K562 (cell line): Measurements from ENCODE around the gene ADIPOR1. TPM values are rescaled to one million over a fixed set of nuclear protein-coding genes. Genes with fewer than 3 reads are reported as not detected.
A peak's percentile ranks its signal among the peaks of the same experiment; 100 is the strongest.

Source experiments
- ATAC-seq: fragments of 200-7000 bp; cut with Tn5 transposase; 3 replicates; pipeline ENCODE4 v1.9.1; 2020; ENCODE audit warnings: moderate library complexity
- BruUV-seq: library from RNA; stranded (reverse); fragments of 400-500 nt; replicated peaks from 2 replicates; lab custom pipeline; 2021; lab: Mats Ljungman, UMichigan
- CTCF ChIA-PET: fragments of 300-600 bp; formaldehyde crosslinking; extraction: SDS; loops from one replicate; lab custom pipeline; 2021; ENCODE audit warnings: low intra/inter-chr PET ratio; lab: Yijun Ruan, JAX
- POLR2A ChIA-PET: fragments of 300-600, 350-650 bp; sonication (Branson Sonifier 250); formaldehyde crosslinking; extraction: SDS; loops from one replicate; lab custom pipeline; 2021; ENCODE audit warnings: antibody characterized with exemption, inconsistent platforms; lab: Yijun Ruan, JAX
- DNase-seq, 4 experiments: peaks; one replicate each; pipeline versions ENCODE4 v3.0.0 to v3.0.0-alpha.2; 2011 to 2018; ENCODE audit warnings: low spot score in 3 of 4, mixed read lengths in 3 of 4; ENCODE audit errors: extremely low read depth in 1 of 4
- FAIRE-seq: peaks from 2 replicates; lab custom pipeline; 2011; peaks lifted over from hg19 to GRCh38; lab: Jason Lieb, UNC
- H2AFZ ChIP-seq: 2 replicates; pipeline ENCODE4 v1.6.0; 2011; ENCODE audit warnings: low read depth, low read length, control low read depth, inconsistent platforms
- H3K27ac ChIP-seq: fragments of 200-600 bp; 3 replicates; pipeline ENCODE4 v1.8.0; 2011; ENCODE audit warnings: low read depth, mild to moderate bottlenecking, control low read depth, inconsistent platforms, low read length, moderate library complexity, mixed read lengths; ENCODE audit errors: extremely low read depth
- H3K27me3 ChIP-seq, 2 experiments: fragments of 300-600 bp in 1 of 2; 2 replicates in 1 of 2; 3 replicates in 1 of 2; pipeline versions ENCODE4 v1.6.0 to v1.8.0; 2011; ENCODE audit warnings: inconsistent platforms in 2 of 2, low read length in 2 of 2, mild to moderate bottlenecking in 1 of 2, mixed read lengths in 1 of 2, moderate library complexity in 1 of 2; ENCODE audit not compliant: control insufficient read depth in 2 of 2, insufficient read depth in 2 of 2
- H3K36me3 ChIP-seq: fragments of 300-600 bp; 3 replicates; pipeline ENCODE4 v1.8.0; 2011; ENCODE audit warnings: mild to moderate bottlenecking, low read length, inconsistent platforms; ENCODE audit not compliant: control insufficient read depth, insufficient read depth
- H3K4me1 ChIP-seq, 2 experiments: fragments of 200-600 bp in 1 of 2; replicated peaks in 1 of 2; 2 replicates in 1 of 2; 3 replicates in 1 of 2; pipeline versions ENCODE4 v1.5.1 to v1.8.0; 2011; ENCODE audit warnings: inconsistent platforms in 2 of 2, low read length in 2 of 2, mild to moderate bottlenecking in 1 of 2, mixed read lengths in 1 of 2, moderate library complexity in 1 of 2; ENCODE audit not compliant: control insufficient read depth in 2 of 2, insufficient read depth in 2 of 2
- H3K4me2 ChIP-seq: 2 replicates; pipeline ENCODE4 v1.6.1; 2011; ENCODE audit warnings: low read length, control low read depth, inconsistent platforms, mixed read lengths; ENCODE audit not compliant: insufficient read depth
- H3K4me3 ChIP-seq: fragments of 200-600 bp; sonication (generic), shearing (Covaris generic); 2 replicates; pipeline ENCODE4 v1.5.1; 2016; ENCODE audit warnings: control low read depth, inconsistent platforms
- H3K79me2 ChIP-seq: fragments of 200-600 bp; 3 replicates; pipeline ENCODE4 v1.8.0; 2011; ENCODE audit warnings: low read length, inconsistent platforms; ENCODE audit not compliant: control insufficient read depth, insufficient read depth
- H3K9ac ChIP-seq, 2 experiments: 2 replicates each; pipeline versions ENCODE4 v1.6.0 to v1.6.1; 2011; ENCODE audit warnings: low read depth in 2 of 2, low read length in 2 of 2, control low read depth in 1 of 2, inconsistent platforms in 1 of 2, mild to moderate bottlenecking in 1 of 2, mixed read lengths in 1 of 2; ENCODE audit not compliant: insufficient read depth in 1 of 2
- H3K9me1 ChIP-seq: one replicate; pipeline ENCODE4 v1.6.0; 2011; ENCODE audit warnings: inconsistent platforms, mild to moderate bottlenecking, low read length, moderate library complexity; ENCODE audit not compliant: control insufficient read depth, insufficient read depth
- H3K9me3 ChIP-seq: replicated peaks from 2 replicates; pipeline ENCODE4 v1.5.1; 2011; ENCODE audit warnings: low read depth, low read length, inconsistent platforms; ENCODE audit not compliant: control insufficient read depth, insufficient read depth
- H4K20me1 ChIP-seq: replicated peaks from 2 replicates; pipeline ENCODE4 v1.6.1; 2011; ENCODE audit warnings: low read length, inconsistent platforms, mixed read lengths; ENCODE audit not compliant: control insufficient read depth, insufficient read depth
- ZNF57 ChIP-seq: fragments of 450-650 bp; formaldehyde crosslinking; IDR thresholded peaks from 2 replicates; pipeline ENCODE4 v1.4.0; 2020; ENCODE audit warnings: mild to moderate bottlenecking, moderate library complexity
- WGBS: fragments of 100-300 bp; shearing (Covaris generic); methylation state at CpG from one replicate; pipeline ENCODE4 v1.1.6; 2016; ENCODE audit warnings: low coverage, mixed read lengths; ENCODE audit not compliant: insufficient coverage; ENCODE audit errors: missing lambda C conversion rate; 5-methylcytosine and 5-hydroxymethylcytosine counted together
- in situ Hi-C: fragments of 300-500 bp; cut with MboI; formaldehyde crosslinking; loops from 4 replicates; pipeline ENCODE4 v1.15.0; 2018; ENCODE audit warnings: inconsistent platforms, mixed read lengths
- intact Hi-C: fragments of 100-400 bp; cut with micrococcal nuclease; formaldehyde crosslinking; loops from 2 replicates; pipeline ENCODE4 v1.14.2; 2022
- polyA plus RNA-seq, 8 experiments: library from polyadenylated mRNA; depleted of rRNA in 4 of 8; stranded (reverse) in 5 of 8; unstranded in 3 of 8; fragments of >200 nt; fragmentation: Nextera tagmentation in 2 of 8; fragmentation: Illumina TruSeq in 1 of 8; extraction: Ambion mirVana in 2 of 8; extraction: Trizol in 1 of 8; gene quantifications; 2 replicates each; pipeline versions ENCODE4 v1.2.1 to v1.2.3, GENCODE V29; 2011 to 2014; ENCODE audit warnings: inconsistent platforms in 1 of 8, missing spikeins in 1 of 8
- total RNA-seq, 7 experiments: library from RNA; depleted of rRNA in 6 of 7; stranded (reverse); fragments of >200 nt in 6 of 7; fragmentation: Illumina TruSeq in 2 of 7; extraction: Trizol in 2 of 7; gene quantifications; 2 replicates each; pipeline versions ENCODE4 v1.2.1 to v1.2.3, GENCODE V29; 2011 to 2021; ENCODE audit warnings: low replicate concordance in 1 of 7
- TF ChIP-seq, protein P1 (sequence below): sonication (generic); formaldehyde crosslinking; IDR thresholded peaks from 2 replicates; pipeline ENCODE4 v1.8.1; 2022; ENCODE audit warnings: missing genetic modification reagents

The ADIPOR1 gene
- total and polyA plus RNA-seq, 9 of the 15 experiments (the other 6 are each of a cell fraction or from before 2014, with no cell fraction given) = 29.0 to 217 (median 100) TPM

DNA sequence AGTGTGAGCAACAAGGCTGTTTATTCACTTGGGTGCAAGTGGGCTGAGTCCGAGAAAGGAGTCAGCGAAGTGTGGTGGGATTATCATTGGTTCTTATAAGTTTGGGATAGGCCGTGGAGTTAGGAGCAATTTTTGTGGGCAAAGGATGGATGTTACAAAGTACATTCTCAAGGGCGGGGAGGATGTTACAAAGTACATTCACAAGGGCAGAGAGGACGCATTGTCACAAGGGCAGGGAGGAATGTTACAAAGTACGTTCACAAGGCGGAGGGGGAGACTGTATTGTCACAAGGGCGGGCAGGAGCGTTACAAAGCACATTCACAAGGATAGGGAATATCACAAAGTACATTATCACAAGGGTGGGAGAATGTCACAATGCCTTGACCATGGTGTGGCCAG is 43.9 kb upstream of the ADIPOR1 start:
- no peaks in the 10 kb centered on the region for H3K27me3 ChIP-seq
- peaks cover 3% of the 10 kb centered on the region; the same call in 2 of the 3 replicates for H3K79me2 ChIP-seq
- no peaks in the 10 kb centered on the region for H3K36me3 ChIP-seq
- FAIRE-seq (no peak), ATAC-seq (no peak), DNase-seq (no peak)
- H3K4me3 ChIP-seq = no peak overlapping the region
- in situ Hi-C loops (no loop called here), intact Hi-C loops (loop anchor here (10.0 kb wide), 1 partner anchor 277 kb away; no protein-coding TSS in a partner anchor)
- no peaks in the 10 kb centered on the region for H3K9me3 ChIP-seq
- H3K9me1 ChIP-seq = no peaks in the 10 kb centered on the region
- CTCF ChIA-PET = no interaction called here
- no peak overlapping the region for H3K4me2 ChIP-seq
- no peak overlapping the region for H3K9ac ChIP-seq
- peak overlapping the region; percentile 25; the same call in 1 of the 2 replicates for H2AFZ ChIP-seq
- BruUV-seq = no TSS peak
- peaks cover 20 to 21% of the 10 kb centered on the region in 2 experiments for H3K4me1 ChIP-seq
- no peak overlapping the region for H3K27ac ChIP-seq
- WGBS = 80% methylated on average over 9 of the region's 9 CpGs
- POLR2A ChIA-PET = no interaction called here
- TF ChIP-seq, protein P1, sequence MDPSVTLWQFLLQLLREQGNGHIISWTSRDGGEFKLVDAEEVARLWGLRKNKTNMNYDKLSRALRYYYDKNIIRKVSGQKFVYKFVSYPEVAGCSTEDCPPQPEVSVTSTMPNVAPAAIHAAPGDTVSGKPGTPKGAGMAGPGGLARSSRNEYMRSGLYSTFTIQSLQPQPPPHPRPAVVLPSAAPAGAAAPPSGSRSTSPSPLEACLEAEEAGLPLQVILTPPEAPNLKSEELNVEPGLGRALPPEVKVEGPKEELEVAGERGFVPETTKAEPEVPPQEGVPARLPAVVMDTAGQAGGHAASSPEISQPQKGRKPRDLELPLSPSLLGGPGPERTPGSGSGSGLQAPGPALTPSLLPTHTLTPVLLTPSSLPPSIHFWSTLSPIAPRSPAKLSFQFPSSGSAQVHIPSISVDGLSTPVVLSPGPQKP (CRISPR knock-in tag) = no peak
- TF ChIP-seq ZNF57 (CRISPR knock-in tag) = peak; percentile 94
- no peaks in the 10 kb centered on the region for H4K20me1 ChIP-seq
